HuH-7 (cell line): ENCODE data around the gene FLT3LG.

Source experiments
- DNase-seq: peaks from one replicate; pipeline ENCODE4 v3.0.0; 2011; ENCODE audit warnings: low spot score

FLT3LG gene

GRCh38 chr19:49473868-49474541 is at the start of gene FLT3LG:
TSS of gene FLT3LG (plus strand) at chr19:49474215. CDS start at chr19:49474640, 425 bp downstream.
- DNase-seq: peak; percentile 95

DNA sequence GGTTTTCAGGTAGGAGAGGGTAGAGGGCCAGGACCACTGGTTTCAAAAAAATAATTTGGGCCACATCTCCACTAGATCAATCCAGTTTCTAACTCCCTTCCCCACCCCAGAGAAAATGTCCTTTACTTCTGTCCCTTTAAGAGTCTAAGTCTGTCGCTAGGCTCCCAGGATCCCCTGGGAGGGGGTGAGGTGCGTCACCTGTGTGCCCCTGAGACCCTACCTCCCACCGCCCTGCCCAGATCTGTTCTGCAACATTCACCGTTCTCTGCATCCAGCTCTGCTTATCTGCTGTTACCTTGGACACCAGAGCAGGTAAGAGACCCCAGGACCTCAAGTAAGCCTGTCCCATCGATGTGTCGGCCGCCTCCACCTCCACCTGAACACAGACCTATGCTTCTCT is 48.8 kb upstream of the FLT3LG start, which contains the start of gene GFY:
TSS of gene GFY (plus strand) at position 211 of the 400 bp plus-strand sequence. CDS start 1,043 bp downstream, outside the sequence.
- DNase-seq: no peak

- no peak for DNase-seq
Observed at GRCh38 chr19:49425922-49426592, 48.0 kb upstream of the FLT3LG start.

DNA sequence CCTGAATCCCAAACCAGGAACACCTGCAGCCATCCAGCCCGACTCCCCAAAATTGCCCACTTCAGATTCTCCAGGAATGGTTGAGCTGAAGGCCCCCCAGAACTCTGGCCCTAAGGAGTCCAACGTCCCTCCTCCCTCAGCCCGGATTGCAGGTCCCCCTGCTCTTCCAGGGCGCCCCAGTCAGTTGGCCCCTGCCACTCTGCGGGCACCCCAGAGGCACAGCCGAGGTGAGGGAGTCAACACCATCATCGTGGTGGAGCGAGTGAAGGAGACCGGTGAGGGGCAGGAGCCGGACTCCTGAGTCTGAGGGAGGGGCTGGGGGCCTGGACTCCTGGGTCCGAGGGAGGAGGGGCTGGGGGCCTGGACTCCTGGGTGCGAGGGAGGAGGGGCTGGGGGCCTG is 46.7 kb upstream of the FLT3LG start:
- no peak for DNase-seq

DNA sequence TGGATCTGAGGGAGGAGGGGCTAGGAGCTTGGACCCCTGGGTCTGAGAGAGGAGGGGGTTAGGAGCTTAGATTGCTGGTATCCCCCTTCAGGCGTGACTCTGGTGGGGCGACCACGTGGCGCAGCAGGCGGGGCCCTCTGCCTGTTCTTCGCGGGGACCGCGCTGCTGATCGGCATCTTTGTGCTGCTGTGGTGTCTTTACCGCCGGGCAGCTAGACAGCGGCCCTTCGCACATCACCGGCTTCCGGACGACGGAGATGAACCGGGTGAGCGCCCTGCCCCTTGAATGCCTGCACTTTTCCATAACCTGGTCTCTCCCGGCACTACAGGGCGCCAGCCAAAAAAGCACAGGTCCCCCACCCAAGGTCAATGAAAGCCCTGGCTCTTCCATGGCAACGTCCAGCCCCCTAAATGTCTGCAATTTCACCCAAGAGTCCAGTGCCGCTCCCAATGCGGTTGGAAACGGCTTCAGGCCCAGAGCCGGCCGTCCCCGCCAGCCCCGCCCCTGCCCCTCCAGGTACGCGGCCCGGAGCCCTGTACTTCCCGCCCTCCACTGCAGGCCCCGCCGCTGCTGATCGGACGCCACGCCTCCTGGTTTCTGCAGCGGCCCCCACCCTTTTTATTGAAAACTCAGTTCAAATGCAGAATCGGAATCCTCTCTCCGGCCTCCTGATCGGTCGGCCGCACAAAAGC is 46.0 kb upstream of the FLT3LG start:
- DNase-seq: no peak

- DNase-seq: no peak
Observed at GRCh38 chr19:49428547-49429451, 45.2 kb upstream of the FLT3LG start.

- DNase-seq: no peak
Observed at GRCh38 chr19:49430172-49430677, 43.8 kb upstream of the FLT3LG start.

DNA sequence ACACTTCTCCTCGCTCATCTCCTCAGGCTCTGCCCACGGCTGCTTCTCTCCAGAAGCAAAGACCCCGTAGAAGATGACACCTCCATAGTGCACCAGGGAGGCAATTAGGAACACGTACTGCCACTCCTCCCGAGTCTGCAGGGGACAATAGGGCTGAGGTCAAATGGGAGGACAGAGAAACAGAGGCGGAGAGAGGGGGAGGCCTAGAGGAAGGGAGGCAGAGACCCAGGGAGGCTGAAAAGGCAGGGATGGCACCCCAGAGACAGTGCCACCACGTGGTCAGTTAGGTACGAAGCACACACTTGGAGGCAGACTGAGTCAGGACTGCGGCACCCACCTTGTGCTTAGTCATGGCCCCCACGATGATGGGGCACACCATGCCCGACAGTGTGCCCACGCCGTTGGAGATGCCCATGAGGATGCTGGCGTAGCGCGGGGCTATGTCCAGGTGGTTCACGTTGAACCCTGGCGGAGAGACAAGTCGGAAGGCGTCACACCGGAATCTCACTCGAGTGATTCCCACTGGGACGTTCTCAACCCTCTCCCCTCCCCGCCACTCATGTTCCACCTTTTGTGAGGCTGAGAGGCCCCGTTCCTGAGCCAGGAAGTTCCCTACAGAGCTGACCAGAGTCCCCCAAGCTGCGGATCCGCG is 43.2 kb upstream of the FLT3LG start:
- peak; percentile 63 for DNase-seq

DNA sequence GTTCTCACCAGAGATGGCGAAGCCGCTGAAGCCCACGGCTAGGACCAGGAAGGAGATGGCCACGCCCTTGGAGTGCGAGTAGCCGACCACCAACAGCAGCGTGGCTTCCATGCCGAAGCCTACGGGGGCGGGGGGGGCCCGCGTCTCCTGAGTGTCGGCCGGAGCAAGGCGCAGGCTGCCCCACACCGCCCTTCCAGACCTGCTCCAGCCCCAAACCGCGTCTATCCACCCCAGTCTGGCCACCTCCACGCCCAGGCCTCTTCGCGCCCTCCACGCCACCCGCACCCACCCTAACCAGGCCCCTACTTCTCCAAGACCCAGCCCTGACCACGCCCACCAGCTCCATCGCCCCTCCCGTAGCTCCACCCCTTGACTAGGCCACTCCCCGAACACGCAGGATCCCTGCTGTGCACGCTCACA is 42.7 kb upstream of the FLT3LG start:
- no peak for DNase-seq

DNA sequence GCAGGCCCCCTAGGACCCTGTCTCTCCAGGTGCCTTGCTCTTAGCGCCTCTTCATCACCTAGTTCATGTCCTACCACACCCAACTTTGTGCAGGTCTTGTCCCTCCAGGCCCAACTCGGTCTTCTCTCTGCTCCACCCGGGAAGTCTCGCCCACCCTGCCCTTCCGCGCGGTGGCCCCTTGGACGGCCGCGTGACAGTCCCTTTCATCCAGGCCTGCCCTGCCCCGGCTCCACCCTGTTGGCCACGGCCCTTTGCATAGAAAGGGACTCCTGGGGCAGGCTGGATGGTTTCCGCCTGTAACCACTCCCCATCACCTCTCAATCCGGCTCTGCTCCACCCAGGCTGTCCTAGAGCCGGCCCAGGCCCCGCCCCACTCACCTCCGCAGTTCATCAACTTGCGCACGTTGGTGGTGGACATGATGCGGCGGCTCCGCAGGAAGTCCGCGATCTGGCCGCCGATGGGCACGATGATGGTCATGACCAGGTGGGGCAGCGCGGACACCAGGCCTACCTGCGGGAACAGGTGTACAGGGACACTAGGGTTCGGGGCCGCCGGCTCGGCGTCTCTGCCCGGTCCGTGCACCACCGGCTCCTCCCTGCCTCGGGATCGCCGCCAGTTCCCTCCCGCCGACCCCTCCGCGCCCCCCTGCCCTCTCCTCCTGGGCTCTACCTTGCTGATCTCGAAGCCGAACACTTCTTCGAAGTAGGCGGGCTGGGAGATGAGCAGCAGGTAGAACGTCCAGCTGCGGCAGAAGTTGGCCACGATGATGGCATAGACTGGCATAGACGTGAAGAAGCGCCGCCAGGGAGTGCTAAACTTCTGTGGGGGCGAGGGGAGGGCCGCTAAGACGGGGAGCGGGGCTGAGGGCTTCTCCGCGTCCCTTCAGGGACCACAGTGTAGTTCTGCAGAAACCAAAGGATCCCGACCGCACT is 41.6 kb upstream of the FLT3LG start:
- DNase-seq: no peak

- DNase-seq: no peak
Observed at GRCh38 chr19:49433240-49433901, 40.6 kb upstream of the FLT3LG start.

GRCh38 chr19:49434907-49435583 is 39.0 kb upstream of the FLT3LG start:
- no peak for DNase-seq

DNA sequence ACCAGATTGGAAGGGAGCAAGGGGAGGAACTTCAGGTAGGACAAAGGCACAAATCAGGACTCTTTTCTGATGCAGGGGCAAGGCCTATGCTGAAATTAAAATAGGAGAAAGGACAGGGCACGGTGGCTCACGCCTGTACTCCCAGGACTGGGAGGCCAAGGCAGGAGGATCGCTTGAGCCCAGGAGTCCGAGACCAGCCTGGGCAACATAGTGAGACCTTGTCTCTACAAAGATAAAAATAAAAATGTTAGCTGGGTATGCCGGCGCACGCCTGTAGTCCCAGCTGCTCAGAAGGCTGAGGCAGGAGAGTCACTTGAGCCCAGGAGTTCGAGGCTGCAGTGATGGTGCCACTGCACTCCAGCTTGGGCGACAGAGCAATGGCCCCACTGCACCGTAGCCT is 38.3 kb upstream of the FLT3LG start:
- no peak for DNase-seq

GRCh38 chr19:49436381-49437017 is 37.5 kb upstream of the FLT3LG start:
- DNase-seq: no peak

DNA sequence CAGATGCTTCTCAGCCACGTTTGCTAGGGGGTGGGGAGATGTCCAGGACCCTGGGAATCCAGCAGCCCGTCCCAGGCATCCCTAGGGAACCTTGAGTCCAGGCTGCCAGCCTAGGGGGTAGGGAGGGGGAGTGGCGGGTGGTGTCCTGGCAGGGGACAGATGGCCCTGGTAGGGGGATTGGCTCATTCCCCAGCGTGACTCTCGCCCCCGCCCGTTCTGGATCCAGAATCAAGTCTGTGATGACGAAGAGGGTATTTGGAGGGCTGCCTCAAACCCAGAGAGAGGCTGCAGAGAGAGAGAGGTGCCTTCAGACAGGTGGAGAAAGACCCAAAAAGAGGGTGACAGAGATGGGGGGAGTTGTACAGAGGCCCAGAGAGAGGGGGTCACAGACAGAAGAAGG is 36.8 kb upstream of the FLT3LG start:
- no peak for DNase-seq

DNA sequence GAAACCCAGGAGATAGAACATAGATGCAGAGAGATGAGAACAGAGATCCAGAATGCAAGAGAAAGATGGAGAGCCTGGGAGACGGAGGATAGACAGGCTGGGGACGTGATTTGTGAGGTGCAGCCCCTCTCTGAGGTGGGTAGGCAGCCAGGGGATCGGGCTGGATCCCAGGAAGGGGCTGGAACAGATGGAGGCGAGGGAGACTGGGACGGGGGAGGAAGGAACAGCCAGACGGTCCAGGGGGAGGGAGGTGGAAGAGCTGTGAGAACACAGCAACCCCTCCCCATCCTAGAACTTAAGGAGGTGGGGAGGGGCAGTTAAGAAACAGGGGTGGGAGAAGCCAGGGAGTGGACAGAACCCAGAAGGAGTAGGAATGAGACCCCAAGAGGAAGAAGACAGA is 35.8 kb upstream of the FLT3LG start:
- no peak for DNase-seq

DNA sequence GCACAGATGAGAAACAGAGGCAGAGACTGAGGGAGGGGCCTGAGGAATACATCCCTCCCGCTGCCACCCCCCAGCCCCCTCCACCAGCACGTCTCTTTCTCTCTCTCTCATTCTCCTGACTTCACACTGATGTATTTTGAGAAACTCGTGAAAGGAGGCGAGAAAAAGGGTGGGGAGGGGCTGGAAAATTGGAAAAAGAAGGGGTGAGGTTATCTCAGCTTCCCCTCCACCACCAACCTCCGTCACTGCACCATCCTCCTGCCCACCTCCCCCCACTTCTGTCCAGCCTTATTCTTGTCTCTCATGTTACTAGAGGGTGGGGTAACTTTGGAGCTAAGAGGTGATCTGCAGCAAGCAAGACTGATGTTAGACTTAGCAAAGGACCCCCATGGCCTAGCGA is 34.2 kb upstream of the FLT3LG start:
- DNase-seq: no peak

DNA sequence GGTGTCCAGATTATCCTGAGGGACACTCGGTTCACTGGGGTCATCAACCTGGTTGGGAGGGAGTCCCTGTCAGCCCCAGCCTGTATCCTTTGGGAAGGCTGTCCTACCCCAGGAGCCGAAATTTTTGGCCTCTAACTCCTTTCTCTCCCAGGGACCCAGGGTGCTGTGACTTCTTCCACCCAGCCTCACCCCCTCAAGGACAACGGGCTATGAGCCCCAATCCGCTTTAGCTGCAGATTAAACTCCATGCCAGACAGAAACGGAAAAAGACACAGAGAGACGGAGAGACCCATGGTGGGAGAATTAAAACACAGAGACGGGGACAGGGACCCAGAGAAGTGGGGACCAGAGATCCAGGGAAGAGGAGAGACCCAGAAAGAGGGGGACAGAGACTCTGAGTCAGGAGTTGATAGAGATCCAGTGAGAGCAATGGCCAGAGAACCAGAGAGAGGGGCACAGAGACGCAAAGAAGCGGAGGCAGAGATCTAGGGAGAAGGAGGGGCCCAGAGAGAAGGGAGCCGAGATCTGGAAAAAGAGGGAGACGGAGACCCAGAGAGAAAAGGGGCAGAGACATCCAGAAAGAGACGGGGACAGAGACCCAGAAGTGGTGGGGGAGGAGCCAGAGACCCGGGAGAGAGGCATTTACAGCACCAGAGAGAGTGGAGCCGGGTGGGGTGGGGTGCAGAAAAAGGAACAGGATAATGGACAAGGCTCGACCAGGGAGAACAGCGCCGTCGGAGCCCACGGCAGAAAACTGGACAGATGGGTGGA is 33.4 kb upstream of the FLT3LG start:
- DNase-seq: no peak
